ENCODE data around the gene RASSF5. TPM values are rescaled to one million over a fixed set of nuclear protein-coding genes. Genes with fewer than 3 reads are reported as not detected.

Gene RASSF5
- 0.88 to 1.2 TPM (median 1.1 TPM) in 5 replicates for total RNA-seq (2022; extraction: Qiagen RNA extraction)

GRCh38 chr1:206507284-206508129, at the start of gene RASSF5:
TSS of gene RASSF5 (plus strand) at chr1:206507531. CDS start at chr1:206507603, 72 bp downstream.

GRCh38 chr1:206469933-206470691, 37.2 kb upstream of the RASSF5 start, which contains the start of gene IKBKE:
TSS of gene IKBKE (plus strand) at chr1:206470476. CDS start at chr1:206473228, 2,752 bp downstream.

GRCh38 chr1:206612129-206612876, 105.0 kb downstream of the RASSF5 start, which contains the start of gene EIF2D:
TSS of gene EIF2D (minus strand) at chr1:206612465. CDS start at chr1:206612342, 123 bp downstream.

GRCh38 chr1:206635080-206635977, 128.0 kb downstream of the RASSF5 start, which contains the start of gene DYRK3:
TSS of gene DYRK3 (plus strand) at chr1:206635536. CDS start at chr1:206635704, 168 bp downstream.

Other genes with a start within 250 kb of the RASSF5 start
- gene IKBKE, start 37.1 kb upstream of the RASSF5 start, total RNA-seq (2022; extraction: Qiagen RNA extraction), result 4.5 to 7.9 TPM (median 6.0 TPM) in 5 replicates
- gene EIF2D, start 104.9 kb downstream of the RASSF5 start, total RNA-seq (2022; extraction: Qiagen RNA extraction), result 32.9 to 36.5 TPM (median 34.1 TPM) in 5 replicates
- 7.9 to 10.8 TPM (median 9.7 TPM) in 5 replicates for gene DYRK3, start 128.0 kb downstream of the RASSF5 start, total RNA-seq (2022; extraction: Qiagen RNA extraction)
- 72.4 to 86.6 TPM (median 78.4 TPM) in 5 replicates for gene MAPKAPK2, start 177.4 kb downstream of the RASSF5 start, total RNA-seq (2022; extraction: Qiagen RNA extraction)